HepG2 (cell line): ENCODE results near the gene EVI5. TPM values are rescaled to one million over a fixed set of nuclear protein-coding genes. Genes with fewer than 3 reads are reported as not detected.

ENCODE experiments used
- ATAC-seq: fragments of 200-7000 bp; cut with Tn5 transposase; 3 replicates; pipeline ENCODE4 v1.9.1; 2020; ENCODE audit warnings: mild to moderate bottlenecking, moderate library complexity
- BruUV-seq: library from RNA; stranded (reverse); fragments of 400-500 nt; replicated peaks from 2 replicates; lab custom pipeline; 2021; lab: Mats Ljungman, UMichigan
- CTCF ChIA-PET: fragments of 300-600 bp; formaldehyde crosslinking; extraction: SDS; loops from one replicate; lab custom pipeline; 2021; ENCODE audit warnings: low total read pairs, inconsistent platforms, low intra/inter-chr PET ratio; lab: Yijun Ruan, JAX
- POLR2A ChIA-PET: fragments of 350-600 bp; sonication (Branson Sonifier 250); formaldehyde crosslinking; loops from one replicate; lab custom pipeline; 2020; ENCODE audit warnings: antibody characterized with exemption, inconsistent platforms; lab: Yijun Ruan, JAX
- DNase-seq: peaks from one replicate; pipeline ENCODE4 v3.0.0-alpha.2; 2015; ENCODE audit warnings: low spot score
- FAIRE-seq: peaks from 3 replicates; lab custom pipeline; 2011; peaks lifted over from hg19 to GRCh38; lab: Jason Lieb, UNC
- H2AFZ ChIP-seq: one replicate; pipeline ENCODE4 v1.6.1; 2011; ENCODE audit warnings: low read length, inconsistent platforms
- H3K27ac ChIP-seq: fragments of 300-600 bp; 3 replicates; pipeline ENCODE4 v1.8.0; 2011; ENCODE audit warnings: mixed run types, mild to moderate bottlenecking, mixed read lengths, low read length, inconsistent platforms; ENCODE audit not compliant: insufficient read depth; ENCODE audit errors: extremely low read length
- H3K27me3 ChIP-seq, 2 experiments: fragments of 200-600 bp in 1 of 2; 2 replicates in 1 of 2; 3 replicates in 1 of 2; pipeline versions ENCODE4 v1.6.0 to v1.8.0; 2011; ENCODE audit warnings: low read length in 2 of 2, mild to moderate bottlenecking in 2 of 2, moderate library complexity in 2 of 2, inconsistent platforms in 1 of 2; ENCODE audit not compliant: insufficient read depth in 2 of 2, control insufficient read depth in 1 of 2
- H3K36me3 ChIP-seq, 2 experiments: fragments of 200-600 bp in 1 of 2; replicated peaks in 1 of 2; 2 replicates in 1 of 2; 3 replicates in 1 of 2; pipeline versions ENCODE4 v1.5.1 to v1.8.0; 2011; ENCODE audit warnings: low read length in 2 of 2, inconsistent platforms in 1 of 2; ENCODE audit not compliant: insufficient read depth in 2 of 2, control insufficient read depth in 1 of 2
- H3K4me1 ChIP-seq: 2 replicates; pipeline ENCODE4 v1.5.1; 2012; ENCODE audit warnings: low read length, inconsistent platforms; ENCODE audit not compliant: insufficient read depth
- H3K4me2 ChIP-seq: 2 replicates; pipeline ENCODE4 v1.6.0; 2011; ENCODE audit warnings: low read depth, low read length, inconsistent platforms
- H3K4me3 ChIP-seq, 3 experiments: fragments of 200-600 bp in 1 of 3; sonication (generic), shearing (Covaris generic) in 1 of 3; replicated peaks in 1 of 3; 2 replicates each; pipeline ENCODE4 v1.5.1; 2011 to 2016; ENCODE audit warnings: low read length in 3 of 3, inconsistent platforms in 2 of 3, low read depth in 2 of 3, mild to moderate bottlenecking in 2 of 3, control low read depth in 1 of 3, mixed read lengths in 1 of 3; ENCODE audit not compliant: insufficient read depth in 1 of 3
- H3K79me2 ChIP-seq: one replicate; pipeline ENCODE4 v1.6.1; 2011; ENCODE audit warnings: low read length, inconsistent platforms; ENCODE audit not compliant: insufficient read depth
- H3K9ac ChIP-seq: 2 replicates; pipeline ENCODE4 v1.6.0; 2011; ENCODE audit warnings: mild to moderate bottlenecking, low read depth, low read length, inconsistent platforms; ENCODE audit not compliant: insufficient read depth
- H3K9me3 ChIP-seq: 2 replicates; pipeline ENCODE4 v1.5.1; 2012; ENCODE audit warnings: mild to moderate bottlenecking, low read length
- H4K20me1 ChIP-seq: 2 replicates; pipeline ENCODE4 v1.6.0; 2011; ENCODE audit warnings: inconsistent platforms, mild to moderate bottlenecking, low read length, moderate library complexity; ENCODE audit not compliant: insufficient read depth
- CEBPB ChIP-seq: IDR thresholded peaks from 2 replicates; pipeline ENCODE4 v1.6.1; 2011; ENCODE audit warnings: low read depth, low read length, improper control_type of control experiment, borderline replicate concordance
- KDM6A ChIP-seq: IDR thresholded peaks from 2 replicates; pipeline ENCODE4 v1.6.1; 2016; ENCODE audit warnings: low read depth
- RNF2 ChIP-seq: fragments of 450-650 bp; conservative IDR thresholded peaks from 2 replicates; pipeline ENCODE4 v1.6.1; 2016; ENCODE audit warnings: low read depth
- SNAPC2 ChIP-seq: sonication (generic); formaldehyde crosslinking; IDR thresholded peaks from 2 replicates; pipeline ENCODE4 v1.8.1; 2022; ENCODE audit warnings: mild to moderate bottlenecking, missing genetic modification reagents
- ZNF775 ChIP-seq: sonication (generic); formaldehyde crosslinking; IDR thresholded peaks from 2 replicates; pipeline ENCODE4 v1.4.0; 2020; ENCODE audit warnings: missing genetic modification reagents, mild to moderate bottlenecking, moderate library complexity, borderline replicate concordance
- ZNF83 ChIP-seq: sonication (generic); formaldehyde crosslinking; IDR thresholded peaks from 2 replicates; pipeline ENCODE4 v1.4.0; 2020; ENCODE audit warnings: missing genetic modification reagents, mild to moderate bottlenecking, borderline replicate concordance
- WGBS: methylation state at CpG from one replicate; pipeline ENCODE4 v1.1.6; 2017; ENCODE audit warnings: low lambda C conversion rate; 5-methylcytosine and 5-hydroxymethylcytosine counted together
- in situ Hi-C: cut with HindIII; loops from 2 replicates; pipeline ENCODE4 v1.10.0; 2017; ENCODE audit warnings: low pct_unique_long_range_greater_than_20kb; ENCODE audit not compliant: extremely low pct_ligation_motif_present
- intact Hi-C: fragments of 100-400 bp; cut with micrococcal nuclease; formaldehyde crosslinking; loops from one replicate; pipeline ENCODE4 v1.10.0; 2022; ENCODE audit not compliant: unreplicated experiment
- polyA plus RNA-seq, 8 experiments: library from polyadenylated mRNA; depleted of rRNA in 3 of 8; stranded (reverse) in 7 of 8; unstranded in 1 of 8; fragments of >200 nt; fragmentation: Illumina TruSeq in 4 of 8; extraction: Trizol in 4 of 8; gene quantifications; 2 replicates each; pipeline versions ENCODE4 v1.2.1 to v1.2.3, GENCODE V29; 2011 to 2016; ENCODE audit warnings: low read depth in 4 of 8, missing spikeins in 1 of 8, mixed read lengths in 1 of 8; ENCODE audit not compliant: insufficient read depth in 1 of 8
- total RNA-seq, 5 experiments: library from RNA; depleted of rRNA; stranded (reverse); fragments of >200 nt; fragmentation: Illumina TruSeq; extraction: Trizol; gene quantifications; 2 replicates each; pipeline ENCODE4 v1.2.3, GENCODE V29; 2016; ENCODE audit warnings: low read depth in 1 of 5
- TF ChIP-seq, protein P1 (sequence below): sonication (generic); formaldehyde crosslinking; IDR thresholded peaks from 2 replicates; pipeline ENCODE4 v1.4.0; 2020; ENCODE audit warnings: missing genetic modification reagents, borderline replicate concordance

EVI5 gene
- total and polyA plus RNA-seq, 2 of the 13 experiments (the other 11 are each of a cell fraction or from before 2014, with no cell fraction given) = 4.0 to 12.6 TPM

DNA sequence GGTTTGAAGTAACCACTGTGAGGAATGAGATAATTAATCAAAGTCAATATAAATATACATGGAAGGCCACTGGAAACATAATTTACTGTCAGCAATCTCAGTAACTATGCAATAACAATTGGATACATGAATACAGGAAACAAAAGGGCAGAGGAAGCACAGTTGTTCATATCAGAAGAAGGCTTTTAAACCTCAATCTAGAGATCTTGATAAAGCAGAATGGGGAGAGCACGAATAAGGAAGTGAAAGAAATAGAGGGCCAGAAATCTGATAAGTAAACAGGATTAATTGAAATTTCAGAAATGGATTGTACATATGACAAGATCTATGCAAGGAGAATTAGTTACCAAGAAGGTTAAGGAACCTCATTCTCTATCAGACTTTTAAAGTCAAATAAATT is 93.0 kb downstream of the EVI5 start:
- H3K27me3 ChIP-seq = no peaks in the 10 kb centered on the region
- H3K4me1 ChIP-seq = no peaks in the 10 kb centered on the region
- H3K4me2 ChIP-seq = no peak overlapping the region
- no peak overlapping the region for H3K27ac ChIP-seq
- ChIA-PET CTCF (no interaction called here), POLR2A (no interaction called here)
- H3K9me3 ChIP-seq = no peaks in the 10 kb centered on the region
- H3K4me3 ChIP-seq = no peak overlapping the region
- no peaks in the 10 kb centered on the region for H3K79me2 ChIP-seq
- DNase-seq = no peak
- in situ Hi-C loops (no loop called here), intact Hi-C loops (no loop called here)
- no peak overlapping the region for H3K9ac ChIP-seq
- 94% methylated on average over 1 of the region's 1 CpG for WGBS
- H3K36me3 ChIP-seq = peaks cover 0 to 31% of the 10 kb centered on the region in 2 experiments; a peak in 2 of 5 replicates
- TF ChIP-seq, protein P1, sequence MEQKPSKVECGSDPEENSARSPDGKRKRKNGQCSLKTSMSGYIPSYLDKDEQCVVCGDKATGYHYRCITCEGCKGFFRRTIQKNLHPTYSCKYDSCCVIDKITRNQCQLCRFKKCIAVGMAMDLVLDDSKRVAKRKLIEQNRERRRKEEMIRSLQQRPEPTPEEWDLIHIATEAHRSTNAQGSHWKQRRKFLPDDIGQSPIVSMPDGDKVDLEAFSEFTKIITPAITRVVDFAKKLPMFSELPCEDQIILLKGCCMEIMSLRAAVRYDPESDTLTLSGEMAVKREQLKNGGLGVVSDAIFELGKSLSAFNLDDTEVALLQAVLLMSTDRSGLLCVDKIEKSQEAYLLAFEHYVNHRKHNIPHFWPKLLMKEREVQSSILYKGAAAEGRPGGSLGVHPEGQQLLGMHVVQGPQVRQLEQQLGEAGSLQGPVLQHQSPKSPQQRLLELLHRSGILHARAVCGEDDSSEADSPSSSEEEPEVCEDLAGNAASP = no peak
- no peak for TF ChIP-seq RNF2
- H2AFZ ChIP-seq = no peak overlapping the region
- no peak for FAIRE-seq
- H4K20me1 ChIP-seq = no peaks in the 10 kb centered on the region
- no peak for ATAC-seq
- no TSS peak for BruUV-seq

DNA sequence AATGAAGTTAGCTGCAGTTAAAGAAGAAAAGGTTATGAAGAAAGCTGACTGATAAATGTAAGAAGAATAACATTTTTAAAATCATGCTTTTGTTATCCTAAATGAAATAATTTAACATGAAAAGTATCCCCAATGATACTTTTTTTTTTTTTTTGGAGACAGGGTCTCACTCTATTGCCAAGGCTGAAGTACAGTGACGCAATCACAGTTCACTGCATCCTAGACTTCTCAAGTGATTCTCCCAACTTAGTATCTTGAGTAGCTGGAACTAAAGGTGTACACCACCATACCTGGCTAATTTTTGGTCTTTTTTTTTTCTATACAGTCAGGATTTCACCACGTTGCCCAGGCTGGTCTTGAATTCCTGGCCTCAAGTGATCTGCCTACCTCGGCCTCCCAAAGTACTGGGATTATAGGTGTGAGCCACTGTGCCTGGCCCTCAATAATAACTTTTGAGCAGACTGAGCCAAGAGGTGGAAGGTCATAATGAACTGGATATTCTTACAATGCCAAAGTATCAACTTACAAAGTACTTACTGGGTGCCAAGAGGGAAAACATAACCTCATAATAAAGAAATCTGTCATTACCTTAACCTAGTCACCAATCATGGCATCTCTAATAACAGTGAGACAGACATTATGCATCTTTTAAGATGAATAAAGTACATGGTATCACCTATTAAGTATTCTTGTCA is 94.5 kb downstream of the EVI5 start:
- Histone ChIP-seq H4K20me1 (no peaks in the 10 kb centered on the region), H3K4me1 (no peaks in the 10 kb centered on the region), H3K36me3 (peaks cover 0 to 31% of the 10 kb centered on the region in 2 experiments; a peak in 2 of 5 replicates), H3K79me2 (no peaks in the 10 kb centered on the region), H3K9ac (no peak overlapping the region), H3K27ac (no peak overlapping the region), H3K4me2 (no peak overlapping the region), H3K27me3 (no peaks in the 10 kb centered on the region), H3K9me3 (no peaks in the 10 kb centered on the region), H3K4me3 (no peak overlapping the region), H2AFZ (no peak overlapping the region)
- ATAC-seq (no peak), DNase-seq (no peak), FAIRE-seq (no peak)
- WGBS = 93% methylated on average over 3 of the region's 3 CpGs
- intact Hi-C loops = no loop called here
- no peak for TF ChIP-seq SNAPC2 (CRISPR knock-in tag)
- no peak for TF ChIP-seq ZNF83 (CRISPR knock-in tag)
- no peak for TF ChIP-seq ZNF775 (CRISPR knock-in tag)
- TF ChIP-seq CEBPB = peak; percentile 31; the same call in 1 of the 2 replicates
- TF ChIP-seq KDM6A = no peak
- ChIA-PET CTCF (no interaction called here), POLR2A (no interaction called here)
- BruUV-seq = no TSS peak
- in situ Hi-C loops = no loop called here
